Measurements from ENCODE around the gene NCK2.

Gene NCK2

DNA sequence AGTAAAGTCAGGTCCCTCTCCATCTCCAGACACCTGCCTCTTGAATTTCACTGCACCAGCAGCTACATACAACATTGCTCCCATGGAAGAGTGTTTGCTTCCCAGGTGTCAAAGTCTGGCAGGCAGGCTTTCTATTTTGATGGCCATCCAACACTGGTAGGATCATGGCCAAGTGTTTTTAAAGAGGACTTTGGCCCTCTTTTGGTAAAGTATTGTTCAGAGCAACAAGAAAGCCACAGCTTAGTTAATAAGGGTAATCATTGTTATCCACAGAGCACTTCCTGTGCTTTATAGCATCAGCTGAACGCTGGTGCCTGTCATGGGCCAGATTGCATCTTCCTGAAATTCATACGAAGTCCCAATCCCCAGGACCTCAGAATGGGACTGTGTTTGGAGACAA is 133.2 kb downstream of the NCK2 start:
- DNase-seq: no peak

GRCh38 chr2:105879106-105879802 is 134.5 kb downstream of the NCK2 start:
- no peak for DNase-seq

GRCh38 chr2:105879803-105880300 is 135.1 kb downstream of the NCK2 start:
- DNase-seq: no peak

DNA sequence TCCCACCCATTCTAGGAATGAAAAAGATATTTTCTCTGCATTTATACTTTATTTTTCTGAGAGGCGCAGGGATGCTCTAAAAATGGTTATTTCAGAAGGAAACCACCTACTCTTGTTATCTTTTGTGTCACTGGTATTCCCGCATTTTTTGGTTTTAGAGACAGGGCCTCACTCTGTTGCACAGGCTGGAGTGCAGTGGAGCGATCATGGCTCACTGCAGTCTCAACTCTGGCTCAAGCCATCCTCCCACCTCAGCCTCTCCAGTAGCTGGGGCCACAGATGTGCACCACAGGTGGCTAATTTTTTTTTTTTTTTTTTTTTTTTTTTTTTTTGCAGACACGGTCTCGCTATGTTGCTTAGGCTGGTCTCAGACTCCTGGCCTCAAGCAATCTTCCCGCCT is 135.9 kb downstream of the NCK2 start:
- DNase-seq: no peak

GRCh38 chr2:105881286-105882136 is 136.8 kb downstream of the NCK2 start:
- DNase-seq: no peak

GRCh38 chr2:105882341-105882740 is 137.6 kb downstream of the NCK2 start:
- no peak for DNase-seq

GRCh38 chr2:105882920-105883435 is 138.3 kb downstream of the NCK2 start:
- DNase-seq: no peak

DNA sequence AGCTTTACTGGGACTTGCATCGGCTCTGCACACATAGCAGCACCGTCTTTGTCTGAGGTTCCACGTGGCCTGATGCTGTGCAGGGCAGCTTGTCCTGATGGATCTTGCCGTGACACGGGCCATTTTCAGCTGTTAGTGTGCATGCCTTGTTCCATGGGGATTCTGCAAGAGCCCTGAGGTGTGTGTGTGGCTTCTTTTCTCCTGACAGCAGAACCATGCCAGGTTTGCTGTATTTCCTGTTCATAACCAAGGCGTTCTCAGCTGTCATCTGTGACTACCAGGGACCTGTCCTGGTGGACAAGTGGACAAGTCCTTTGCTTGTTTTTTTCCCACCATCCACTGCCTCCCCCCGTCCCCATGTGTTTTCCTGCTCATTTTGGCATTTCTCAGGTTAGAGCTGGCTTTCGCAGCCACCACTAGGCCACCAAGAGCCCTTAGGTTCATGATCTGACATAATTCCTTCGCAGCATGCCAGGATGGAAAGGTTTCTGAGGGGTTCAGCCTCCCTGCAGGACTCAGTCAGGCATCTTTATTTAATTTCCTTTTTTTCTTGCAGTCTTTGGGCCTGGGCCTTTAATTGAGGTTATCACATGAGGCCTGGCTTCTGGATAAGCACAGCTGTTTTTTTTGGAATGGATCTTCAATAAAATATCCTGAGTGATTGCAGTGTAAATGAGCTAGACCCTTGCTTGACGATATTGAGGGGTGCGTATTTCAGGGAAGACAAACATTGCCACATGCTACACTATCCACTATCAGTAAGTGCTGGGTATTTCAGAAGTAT is 139.4 kb downstream of the NCK2 start:
- no peak for DNase-seq

- no peak for DNase-seq
These were observed 140.7 kb downstream of the NCK2 start for GRCh38 chr2:105885456-105885855.

DNA sequence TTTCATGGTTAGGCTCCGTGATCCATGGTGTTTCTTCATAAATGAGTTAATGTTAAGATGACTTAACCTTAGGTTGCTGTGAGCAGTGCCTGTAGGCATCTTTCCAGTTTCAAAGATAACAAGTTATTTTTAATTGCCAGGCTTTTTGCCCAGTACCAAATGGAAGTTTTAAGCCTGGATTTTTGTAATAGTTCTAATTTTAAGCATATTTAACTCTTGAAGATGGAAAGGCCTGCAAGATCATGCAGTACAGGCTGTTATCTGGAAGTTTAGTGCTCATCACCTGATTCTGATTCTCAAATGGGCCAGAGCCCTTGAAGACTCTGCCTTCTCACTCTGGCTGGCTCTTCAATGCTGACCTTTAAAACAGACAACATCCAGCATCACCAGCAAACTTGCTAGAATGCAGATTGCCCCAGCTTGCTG is 141.3 kb downstream of the NCK2 start:
- DNase-seq: no peak

- no peak for DNase-seq
These were observed 142.0 kb downstream of the NCK2 start for GRCh38 chr2:105886687-105887086.

- DNase-seq: no peak
These were observed 142.5 kb downstream of the NCK2 start for GRCh38 chr2:105887256-105887655.

- DNase-seq: peak; percentile 37
These were observed 143.9 kb downstream of the NCK2 start for GRCh38 chr2:105888625-105889024.

DNA sequence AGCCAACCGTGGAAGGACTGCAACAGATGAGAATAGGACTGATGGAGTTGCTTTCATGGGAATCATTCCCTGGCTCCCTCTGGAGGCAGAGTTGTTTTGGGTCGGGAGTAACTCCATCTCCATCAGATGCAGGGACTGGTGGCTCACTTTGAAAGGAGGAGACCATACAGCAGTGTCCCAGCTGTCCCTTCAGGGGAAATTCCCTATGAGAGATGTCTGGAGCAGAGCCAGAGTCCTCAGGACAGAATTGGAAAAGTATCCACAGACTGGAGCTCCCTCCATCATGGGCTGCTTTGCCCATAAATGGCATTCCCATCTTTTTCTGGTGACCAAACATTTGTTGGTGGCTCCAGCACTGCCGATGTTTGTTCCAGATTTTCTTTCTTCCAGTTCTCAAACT is 144.3 kb downstream of the NCK2 start:
- DNase-seq: no peak

- no peak for DNase-seq
These were observed 145.4 kb downstream of the NCK2 start for GRCh38 chr2:105890111-105890510.

- no peak for DNase-seq
These were observed 146.1 kb downstream of the NCK2 start for GRCh38 chr2:105890856-105891255.

- DNase-seq: no peak
These were observed 148.6 kb downstream of the NCK2 start for GRCh38 chr2:105893011-105893995.

DNA sequence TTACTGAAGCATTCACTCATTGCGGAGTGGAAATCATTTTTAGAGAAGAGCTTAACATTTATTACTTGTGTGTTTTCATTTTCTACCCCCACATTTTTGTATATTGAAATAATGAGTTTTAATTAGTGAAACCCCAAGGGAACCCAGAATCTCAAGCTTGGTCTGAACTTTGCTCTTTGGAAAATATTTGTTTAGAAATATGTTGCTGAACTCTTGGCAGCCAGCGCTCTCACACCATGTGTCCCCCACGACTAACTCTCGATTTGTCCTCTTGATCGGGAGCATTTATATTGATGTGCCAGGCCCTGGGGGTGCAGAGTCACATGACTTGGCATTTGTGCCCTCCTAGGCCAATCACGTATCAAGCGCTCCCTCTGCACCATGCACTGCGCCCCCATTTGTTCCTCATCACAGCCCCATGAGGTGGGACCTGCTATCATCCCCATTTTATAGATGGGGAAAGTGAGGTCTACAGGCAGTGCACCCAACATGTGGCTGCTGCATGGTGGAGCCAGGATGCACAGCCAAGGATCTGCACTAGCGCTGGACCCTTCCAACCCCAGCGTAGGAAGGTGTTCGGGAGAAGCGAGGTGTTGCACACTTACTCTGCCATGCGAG is 149.7 kb downstream of the NCK2 start:
- DNase-seq: no peak

- peak; percentile 42 for DNase-seq
These were observed 151.5 kb downstream of the NCK2 start for GRCh38 chr2:105895990-105896764.

- DNase-seq: no peak
These were observed 152.1 kb downstream of the NCK2 start for GRCh38 chr2:105896765-105897163.

All from CD4-positive, alpha-beta T cell treated with Interleukin-6 for 4 hours (primary cell).